HK-2 (cell line): ENCODE data around the gene TBC1D22A.

Experiments used
- DNase-seq: peaks from one replicate; pipeline ENCODE4 v3.0.0-alpha.2; 2018; ENCODE audit not compliant: unreplicated experiment

The TBC1D22A gene

DNA sequence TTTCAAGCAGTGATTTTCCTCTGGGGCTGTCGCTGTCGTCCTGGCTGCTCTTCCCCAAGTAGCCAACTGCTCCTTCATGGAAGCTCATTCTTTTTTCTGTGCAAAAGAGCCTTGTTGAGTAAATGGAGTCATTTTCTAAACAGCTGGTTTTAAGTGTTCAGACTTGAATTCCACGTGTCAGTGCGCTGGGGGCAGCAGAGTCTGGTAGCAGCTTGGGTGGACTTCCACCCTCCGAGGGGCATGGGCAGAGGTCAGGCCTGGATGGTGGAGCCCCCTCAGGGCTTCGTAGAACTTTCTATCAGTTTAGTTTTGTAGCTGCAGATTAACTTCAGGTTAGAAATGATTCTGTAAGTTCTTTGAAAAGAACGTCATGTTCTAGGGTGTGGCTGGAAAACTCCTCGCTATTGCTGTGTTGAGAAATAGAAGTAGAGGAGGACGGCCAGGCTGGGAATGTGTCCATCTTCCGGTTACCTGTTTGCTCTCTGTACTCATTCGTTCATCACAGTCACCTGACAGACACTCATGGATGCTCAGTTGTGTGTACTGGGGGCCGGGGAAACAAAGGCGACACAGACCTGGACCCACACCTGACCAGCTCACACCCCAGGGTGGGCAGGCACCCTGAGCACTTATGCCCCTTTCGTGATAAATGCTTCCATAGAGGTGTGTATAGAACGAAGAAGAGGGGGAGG, 270.7 kb downstream of the TBC1D22A start:
- no peak for DNase-seq

DNA sequence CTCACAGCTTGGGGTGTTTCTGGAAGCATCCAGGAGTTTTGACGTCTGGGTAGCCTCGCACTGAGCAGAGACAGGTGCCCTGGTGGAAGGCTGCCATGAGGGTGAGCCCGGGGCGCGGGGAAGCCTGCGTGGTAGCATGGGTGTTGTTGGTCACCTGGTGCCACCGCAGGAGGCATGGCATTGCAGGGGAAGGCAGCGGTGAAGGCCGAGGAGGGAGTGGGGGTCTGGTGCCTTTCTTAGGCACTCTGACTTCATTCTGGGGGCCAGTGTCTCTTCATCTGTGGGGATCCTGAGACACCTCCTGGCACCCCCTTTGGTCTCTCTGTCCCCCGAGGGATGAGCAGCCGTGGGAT, 271.2 kb downstream of the TBC1D22A start:
- DNase-seq = no peak

DNA sequence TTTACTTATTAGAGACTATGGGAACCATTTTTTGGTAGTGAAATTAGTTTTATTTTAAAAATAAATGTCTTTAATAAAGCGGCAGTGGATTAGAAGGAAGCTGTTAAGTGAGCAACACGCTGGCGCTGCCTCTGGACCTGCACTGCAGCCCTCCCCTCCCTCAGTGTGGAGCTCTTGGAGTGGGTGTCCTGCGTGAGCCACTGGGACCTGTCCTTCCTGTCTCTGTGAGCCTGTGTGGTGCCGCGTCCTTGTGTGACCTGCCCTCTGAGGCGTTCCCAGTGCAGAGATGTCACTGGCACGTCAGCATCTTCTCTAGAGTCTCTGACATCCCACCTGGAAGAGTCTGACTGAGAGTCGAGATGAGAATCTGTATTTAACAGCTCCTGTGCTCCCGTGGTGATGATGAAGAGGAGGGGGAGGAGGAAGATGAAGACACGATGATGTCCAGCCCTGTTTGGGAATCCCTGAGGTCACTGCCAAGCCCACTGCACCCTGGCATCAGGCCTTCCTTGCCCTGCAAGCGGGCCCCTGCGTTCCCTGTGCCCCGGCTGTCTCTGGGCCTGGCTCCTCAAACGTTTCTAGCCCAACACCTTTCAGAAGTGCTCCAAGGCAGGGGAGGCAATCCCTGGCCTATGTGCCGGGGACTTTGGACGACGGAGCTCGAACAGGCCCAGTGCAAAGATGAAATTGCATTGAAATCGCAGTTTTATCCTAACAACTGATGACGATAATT, 271.8 kb downstream of the TBC1D22A start:
- DNase-seq = no peak

DNA sequence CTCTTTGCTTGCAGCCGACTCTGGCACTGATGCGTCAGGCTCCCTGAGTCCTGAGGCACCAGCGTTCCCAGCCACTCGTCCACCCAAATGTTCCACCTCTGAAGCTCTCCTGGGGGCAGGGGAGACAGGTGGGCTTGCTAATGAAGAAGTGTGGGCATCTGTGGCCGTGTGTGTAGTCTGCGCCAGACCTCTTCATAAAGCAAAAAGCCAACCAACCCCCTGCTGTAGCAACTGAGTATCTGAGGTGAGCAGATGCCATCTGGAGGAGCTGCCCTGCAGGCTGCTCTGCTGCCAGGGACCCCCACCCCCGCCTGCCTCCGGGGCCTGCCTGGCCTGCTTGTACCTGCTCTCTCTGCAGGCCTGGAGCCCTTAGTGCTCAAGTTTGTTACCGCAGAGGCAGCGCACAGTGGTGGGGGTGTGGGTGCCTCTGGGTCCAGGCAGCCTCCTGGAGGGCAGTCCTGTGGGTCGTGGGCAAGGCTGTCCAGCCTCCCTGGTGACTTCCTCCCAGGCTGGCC, 272.5 kb downstream of the TBC1D22A start:
- DNase-seq = no peak

DNA sequence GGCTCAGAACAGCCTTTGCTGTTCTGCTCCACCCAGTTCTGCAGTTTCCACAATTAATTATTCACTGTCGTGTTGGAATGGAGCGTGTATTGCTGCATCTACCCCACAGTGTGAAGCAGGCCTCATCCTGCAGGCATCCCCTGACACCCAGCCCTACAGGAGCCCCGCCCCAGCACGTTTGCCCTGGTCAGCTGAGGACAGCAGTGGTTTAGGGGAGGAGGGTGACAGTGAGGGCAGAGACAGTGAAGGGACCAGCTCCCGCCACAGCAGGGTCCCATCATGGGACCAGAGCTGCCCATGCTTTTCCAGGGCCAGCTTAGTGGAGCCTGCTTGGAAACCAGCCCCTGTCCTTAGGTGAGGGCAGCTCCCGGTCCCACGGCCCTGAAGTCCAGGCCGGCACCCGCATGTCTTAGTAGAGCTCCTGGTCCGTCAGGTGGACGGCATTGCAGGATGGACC, 273.0 kb downstream of the TBC1D22A start:
- no peak for DNase-seq

DNA sequence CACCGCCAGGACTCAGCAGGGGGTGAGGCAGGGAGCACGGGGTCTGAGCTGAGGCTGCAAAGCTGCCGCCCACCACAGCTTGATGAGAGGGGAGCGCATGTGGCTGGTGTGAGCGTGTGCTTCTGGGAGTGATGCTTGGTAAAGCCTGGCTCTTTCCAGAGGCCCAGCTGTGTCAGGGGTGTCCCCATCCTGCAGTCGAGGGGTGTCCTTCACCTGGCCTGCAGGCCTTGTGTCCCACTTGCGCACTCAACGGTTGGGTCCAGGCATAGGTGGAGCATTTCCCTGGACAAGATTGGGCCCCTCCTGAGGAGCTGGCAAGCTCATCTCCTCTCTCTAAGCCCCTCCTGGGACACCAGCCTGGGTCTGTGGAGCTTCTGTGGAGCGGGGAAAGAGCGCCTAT, 273.9 kb downstream of the TBC1D22A start:
- DNase-seq = no peak

DNA sequence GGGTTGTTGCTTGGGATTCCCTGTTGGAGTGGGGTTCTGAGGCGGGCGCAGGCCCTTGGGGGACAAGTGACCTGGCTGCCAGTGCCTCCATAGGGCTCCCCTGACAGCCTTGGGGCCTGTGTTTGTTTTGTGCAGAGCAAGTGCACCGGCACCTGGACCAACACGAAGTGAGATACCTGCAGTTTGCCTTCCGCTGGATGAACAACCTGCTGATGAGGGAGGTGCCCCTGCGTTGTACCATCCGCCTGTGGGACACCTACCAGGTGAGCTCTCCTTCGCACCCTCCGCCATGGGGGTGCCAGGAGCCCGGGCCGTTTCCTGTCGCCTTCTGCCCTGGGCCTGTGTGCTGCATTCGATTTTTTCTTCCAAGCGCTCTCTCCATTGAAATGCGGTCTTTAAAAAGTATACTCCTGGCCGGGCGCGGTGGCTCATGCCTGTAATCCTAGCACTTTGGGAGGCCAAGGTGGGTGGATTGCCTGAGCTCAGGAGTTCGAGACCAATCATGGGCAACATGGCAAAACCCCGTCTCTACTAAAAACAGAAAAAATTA, 274.6 kb downstream of the TBC1D22A start:
- no peak for DNase-seq

DNA sequence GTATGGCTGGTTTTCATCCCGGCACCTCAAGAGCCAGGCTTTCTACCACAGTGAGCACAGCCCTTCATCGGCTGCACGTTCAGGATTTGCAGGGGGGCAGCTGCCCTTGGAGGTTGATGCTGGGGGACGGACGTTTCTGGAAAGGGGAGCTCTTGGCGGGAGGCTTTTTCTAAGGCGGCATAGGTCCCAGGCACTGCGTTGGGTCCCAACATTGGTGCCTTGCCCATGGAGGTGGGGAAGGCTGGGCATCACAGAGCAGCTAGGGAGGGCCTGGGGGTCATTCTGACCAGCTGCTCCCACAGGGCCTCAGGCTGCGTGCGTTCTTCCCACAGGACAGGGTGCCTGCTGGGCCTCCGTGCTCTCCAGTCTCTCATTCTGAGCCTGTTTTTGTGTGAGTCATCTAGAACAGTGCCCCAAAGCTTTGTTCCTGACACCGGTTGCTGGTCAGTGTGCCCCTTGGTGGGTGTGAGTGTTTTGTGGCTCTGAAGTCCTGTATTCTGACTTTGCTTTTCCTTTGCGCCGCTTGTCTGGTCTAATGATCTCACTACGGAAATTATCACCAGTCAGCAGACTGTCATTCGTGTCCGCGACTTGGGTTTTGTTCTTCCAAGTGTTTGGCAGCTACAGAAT, 275.9 kb downstream of the TBC1D22A start:
- DNase-seq = no peak

DNA sequence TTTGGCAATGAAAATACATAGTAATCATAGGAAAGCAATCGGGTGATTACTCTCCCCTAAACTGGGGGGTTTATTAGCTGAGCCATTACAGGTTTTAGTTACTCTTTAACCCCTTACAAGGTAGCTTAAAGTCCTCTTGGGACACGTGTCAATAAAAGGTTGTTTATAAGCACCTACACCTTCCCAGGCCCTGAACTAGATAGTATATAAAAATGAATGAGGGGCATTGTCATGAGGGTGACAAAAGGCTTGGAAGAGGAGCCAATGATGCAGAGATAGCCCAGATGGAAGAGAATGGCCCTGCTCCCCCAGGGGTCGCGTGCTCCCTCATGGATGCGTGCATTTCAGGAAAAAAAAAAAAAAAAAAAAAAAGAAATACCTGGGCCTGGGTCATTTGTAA, 276.9 kb downstream of the TBC1D22A start:
- DNase-seq = no peak

DNA sequence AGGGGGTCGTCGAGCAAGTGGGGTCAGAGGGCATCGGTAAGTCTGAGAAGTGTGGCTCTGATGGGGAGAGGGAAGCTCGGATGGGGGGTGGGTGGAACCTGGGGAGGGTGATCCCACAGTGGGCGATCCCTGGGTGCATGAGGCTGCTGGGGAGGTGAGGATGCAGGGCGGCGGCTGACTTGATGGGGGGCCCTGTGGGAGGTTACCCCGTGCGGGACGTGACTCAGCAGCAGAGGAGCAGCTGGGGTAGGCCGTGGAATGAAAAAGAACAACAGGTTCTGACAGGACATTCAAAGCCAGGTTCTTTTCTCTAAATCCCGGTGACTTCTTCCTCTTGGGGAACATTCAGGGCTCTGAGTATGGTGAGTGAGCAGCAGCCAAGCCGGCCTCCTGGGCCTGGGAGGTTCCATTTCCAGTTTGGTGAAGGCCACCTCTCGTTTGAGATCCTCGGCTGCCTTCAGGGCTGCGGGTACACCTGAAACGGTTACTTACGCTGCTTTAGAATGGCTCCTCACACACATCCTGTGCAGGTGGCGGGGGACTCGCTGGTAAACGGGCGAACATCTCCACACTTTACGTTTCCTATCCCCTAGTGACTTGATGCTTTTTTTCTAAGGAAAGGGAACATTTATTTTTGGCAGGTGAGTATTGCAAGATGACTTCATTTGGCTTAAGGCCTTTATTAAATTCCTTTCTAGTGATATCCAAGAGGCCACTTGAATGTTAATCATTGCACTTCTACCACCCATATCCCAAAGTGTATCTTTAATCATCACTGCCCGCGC, 278.2 kb downstream of the TBC1D22A start:
- no peak for DNase-seq

DNA sequence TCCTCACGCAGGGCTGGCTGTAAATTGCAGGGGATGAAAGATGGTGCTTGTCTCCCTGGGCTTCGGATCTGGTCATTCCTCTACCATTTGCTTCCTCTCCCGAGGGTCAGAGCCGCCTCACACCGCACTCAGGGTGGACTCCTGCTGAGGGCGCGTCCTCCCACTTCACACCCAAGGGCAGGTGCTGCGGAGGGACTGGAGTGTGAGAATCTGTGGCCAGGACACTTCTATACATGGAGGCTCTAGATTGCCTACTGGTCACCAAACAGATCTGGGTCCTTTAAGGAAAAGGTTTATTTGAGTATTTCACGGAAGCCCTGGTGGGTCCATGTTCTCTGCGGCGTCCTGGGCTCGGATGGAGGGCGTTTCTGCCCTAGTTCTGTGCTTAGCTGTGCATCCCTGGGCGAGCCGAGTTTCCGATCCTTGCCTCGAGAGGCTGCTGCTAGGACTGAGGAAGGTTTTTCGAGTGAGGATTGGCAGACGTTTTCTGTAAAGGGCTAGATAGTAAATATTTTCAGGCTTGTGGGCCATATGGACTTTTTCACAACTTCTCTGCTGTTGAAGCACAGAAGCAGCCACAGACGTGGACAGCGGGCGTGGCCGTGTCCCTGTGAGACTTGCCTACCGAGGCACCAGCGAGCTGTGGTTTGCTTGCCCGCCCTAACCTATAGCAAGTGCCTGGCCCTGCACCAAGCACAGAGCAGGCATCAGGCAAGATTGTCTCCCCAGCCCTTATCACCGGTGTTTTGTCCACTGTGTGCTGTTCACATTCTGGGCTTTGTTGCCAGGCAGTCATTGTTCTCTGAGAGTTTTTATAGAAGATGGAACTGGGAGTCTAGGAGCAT, 279.0 kb downstream of the TBC1D22A start:
- DNase-seq = no peak

DNA sequence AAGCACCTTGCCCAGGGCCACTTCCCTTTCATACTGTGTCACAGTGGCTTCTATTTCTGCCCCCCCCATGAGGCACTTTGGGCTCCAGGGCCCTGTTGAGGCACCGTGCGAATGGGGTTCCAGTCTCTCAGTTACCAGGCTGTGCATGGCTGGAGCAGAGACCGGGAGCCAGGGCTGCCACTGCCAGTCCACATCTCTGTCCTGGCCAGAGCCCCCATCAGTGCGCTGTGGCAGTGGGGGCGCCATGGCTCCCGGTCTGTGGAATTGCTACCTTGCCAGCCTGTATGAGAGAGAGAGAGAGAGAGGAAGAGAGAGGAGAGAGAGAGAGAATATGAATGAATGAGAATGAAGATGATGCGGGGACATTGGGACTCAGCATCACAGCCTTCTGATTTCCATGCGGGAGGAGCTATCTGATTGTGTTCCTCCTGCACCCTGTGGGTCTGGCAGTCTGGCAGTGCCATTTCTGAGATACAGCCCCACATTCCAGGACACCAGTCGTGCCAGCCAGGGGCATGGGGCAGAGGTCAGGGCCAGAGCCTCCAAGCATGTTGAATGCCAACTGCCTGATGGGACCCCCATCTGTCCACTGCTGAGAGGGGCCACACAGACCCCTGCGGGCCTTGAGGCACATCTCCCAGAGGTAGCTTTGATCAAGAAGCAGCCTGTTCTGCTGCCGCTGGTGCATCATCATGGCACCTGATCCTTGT, 279.8 kb downstream of the TBC1D22A start:
- no peak for DNase-seq

DNA sequence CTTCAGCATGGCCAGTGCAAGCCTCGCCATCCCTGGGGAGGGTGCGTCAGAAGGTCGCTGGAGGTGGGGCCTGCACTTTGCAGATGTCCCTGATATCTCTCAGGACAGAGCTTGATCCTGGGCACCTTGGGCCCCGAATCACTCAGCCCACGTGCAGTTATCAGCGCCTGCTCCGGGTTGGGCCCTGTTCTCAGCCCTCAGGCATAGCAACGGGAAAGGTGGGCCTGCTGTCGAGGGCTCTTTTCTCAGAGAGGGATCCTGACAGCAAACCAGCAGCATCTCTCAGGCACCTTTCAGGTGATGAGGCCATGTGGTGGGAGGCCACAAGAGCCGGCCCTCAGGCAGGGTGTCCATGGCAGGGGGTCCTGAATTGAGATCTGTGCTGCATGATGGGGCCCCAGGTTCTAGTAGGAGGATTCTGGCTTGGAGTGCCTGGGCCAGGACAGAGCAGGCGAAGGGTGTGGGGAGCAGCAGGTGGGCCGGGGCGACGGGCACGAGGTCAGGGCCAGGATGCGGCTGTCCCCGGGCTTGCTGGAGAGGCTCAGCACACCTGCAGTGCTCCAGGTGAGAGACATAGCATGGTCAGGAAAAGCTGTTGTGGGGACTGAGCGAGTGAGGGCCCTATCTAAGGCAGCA, 280.5 kb downstream of the TBC1D22A start:
- DNase-seq = no peak

DNA sequence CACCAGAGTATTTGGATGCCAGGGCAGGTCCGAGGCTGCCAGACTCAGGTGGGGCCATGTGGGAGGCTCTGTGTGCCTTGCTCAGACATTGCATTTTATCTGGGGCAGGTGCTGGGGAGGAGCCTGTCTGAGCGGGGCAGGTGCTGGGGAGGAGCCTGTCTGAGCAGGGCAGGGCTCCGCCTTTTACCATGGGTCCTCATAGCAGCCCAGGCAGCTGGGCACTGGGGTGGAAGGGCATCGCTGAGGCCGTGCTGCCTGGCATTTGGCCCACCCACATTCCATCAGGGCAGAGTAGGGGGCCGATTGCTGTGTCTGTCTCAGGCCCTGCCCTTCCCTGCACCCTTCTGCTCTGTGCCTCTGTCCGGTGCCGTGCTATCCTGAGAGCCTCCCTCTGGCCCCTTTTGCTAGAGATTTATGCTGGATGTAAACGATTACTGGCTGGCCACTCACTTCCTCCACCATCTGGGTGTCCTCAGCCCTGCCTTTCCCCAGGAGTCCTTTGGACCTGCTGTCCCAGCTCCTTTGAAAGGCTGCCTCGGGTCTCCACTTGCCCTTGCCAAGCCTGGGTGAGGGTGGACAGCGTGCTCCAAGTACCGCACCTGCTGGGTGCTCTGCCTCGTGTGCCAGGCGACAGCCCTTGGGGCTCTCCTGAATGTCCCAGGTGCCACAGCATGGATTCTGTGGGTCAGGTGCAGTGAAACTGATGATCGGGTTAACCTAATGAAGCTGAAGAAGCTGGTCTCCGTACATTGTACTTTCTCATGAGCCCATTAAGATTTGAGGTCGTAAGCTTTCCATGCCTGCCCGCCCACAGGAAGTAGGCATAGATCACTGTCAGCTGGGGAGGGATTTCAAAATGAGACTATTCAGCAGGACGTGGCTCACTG, 281.6 kb downstream of the TBC1D22A start:
- peak; percentile 34 for DNase-seq

DNA sequence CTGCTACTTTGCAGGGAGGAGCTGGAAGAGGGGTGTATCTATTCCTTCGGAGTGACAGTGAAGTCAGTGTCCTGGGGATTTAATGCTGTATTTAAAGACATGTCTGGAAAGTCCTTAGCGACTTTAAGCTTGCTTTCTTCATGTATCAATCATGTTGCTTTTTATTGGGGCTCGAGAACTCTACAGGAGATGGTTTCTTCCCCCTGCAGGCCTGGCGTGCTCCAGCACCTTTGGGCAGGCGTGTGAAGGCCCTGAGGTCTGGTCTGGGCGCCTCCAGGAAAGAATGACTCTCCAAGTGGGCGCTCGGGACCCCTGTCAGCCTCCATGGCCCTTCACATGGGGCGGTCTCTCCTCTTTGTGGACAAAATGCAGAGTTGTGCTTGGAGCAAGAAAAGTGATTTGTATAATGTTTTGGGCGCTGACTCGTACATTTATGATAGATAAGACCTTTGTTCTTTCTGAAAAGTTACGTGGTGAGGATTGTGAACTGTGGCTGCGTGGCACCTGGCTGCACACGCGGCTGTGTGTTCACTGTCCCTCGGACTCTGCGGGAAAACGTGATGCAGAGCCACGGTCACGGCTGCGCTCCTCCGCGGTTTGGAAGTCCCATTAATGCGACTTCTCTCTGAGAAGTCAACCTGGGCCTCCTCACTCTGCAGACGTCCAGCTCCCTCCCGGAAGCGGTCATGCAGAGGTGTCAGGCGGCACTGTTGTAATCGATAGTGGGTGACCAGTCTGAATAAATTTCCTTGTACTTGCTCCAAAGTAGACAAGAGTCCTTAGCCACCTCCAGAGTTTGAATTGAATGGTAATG, 282.5 kb downstream of the TBC1D22A start:
- no peak for DNase-seq

DNA sequence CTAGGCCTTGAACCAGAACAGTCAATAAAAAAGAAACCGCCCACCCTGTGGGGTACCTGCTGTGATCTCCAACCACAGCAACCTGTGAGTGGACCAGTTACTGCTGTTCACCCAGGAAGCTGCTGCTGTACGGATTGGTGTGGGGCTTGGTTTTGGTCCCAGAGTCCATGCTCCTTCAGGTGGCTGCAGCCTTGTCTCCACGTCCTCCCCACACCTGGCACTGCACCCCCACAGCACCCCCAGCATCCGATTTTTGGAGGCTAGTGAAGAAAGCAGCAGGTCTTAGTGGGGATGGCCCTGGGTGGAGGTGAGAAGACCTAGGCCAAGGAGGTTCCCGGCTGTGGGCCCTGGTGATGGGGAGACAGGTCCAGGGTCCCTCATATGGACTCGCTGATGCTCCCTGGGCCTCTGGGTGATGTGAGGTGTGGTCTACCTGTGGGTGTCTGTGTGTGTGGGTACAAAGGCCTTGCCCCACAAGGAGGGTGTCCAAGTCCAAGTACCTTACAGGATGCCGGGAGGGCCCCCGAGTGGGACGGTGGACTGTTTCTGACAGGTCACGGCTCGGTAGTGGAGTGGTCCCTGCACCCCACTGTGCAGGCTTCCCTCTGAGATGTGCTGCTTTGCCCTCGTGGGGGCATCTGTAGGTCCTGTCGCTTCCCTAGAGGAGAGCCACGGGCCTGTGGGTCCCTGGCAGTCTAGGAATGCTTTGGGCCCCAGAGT, 283.4 kb downstream of the TBC1D22A start:
- no peak for DNase-seq

DNA sequence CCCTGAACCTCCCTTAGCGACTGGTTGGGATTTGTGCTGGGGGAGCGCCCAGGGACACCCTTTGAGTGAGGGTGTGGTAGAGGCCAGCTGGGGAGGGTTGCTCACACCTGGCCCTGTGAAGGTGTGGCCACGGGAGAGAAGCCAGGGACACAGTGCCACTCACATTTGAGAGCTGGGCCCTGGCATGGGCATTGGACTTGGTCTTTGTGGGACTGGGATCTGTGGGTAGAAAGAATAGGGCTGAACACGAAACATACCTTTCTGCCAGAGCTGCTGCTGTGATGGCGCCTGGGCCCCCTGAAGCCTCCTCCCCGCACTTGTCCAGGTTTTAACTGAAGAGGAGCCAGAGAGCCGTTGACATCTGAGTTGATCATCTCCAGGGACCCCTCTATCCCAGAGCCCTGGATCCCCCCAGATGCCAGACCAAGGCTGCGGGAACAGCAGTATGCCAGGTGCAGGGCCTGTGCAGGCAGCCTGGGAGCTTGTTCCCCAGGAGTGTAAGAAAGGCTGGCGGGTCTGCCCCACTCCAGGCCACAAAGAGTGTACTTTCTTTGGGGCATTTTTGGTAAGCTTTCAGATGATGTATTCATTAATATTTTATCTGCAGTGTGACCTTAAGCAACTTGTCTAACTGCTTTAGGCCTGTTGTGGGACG, 284.1 kb downstream of the TBC1D22A start:
- DNase-seq = no peak
